ENCODE data around the gene DPM2. TPM values are rescaled to one million over a fixed set of nuclear protein-coding genes. Genes with fewer than 3 reads are reported as not detected.

The DPM2 gene
- total RNA-seq, 5 donors from 2014 or later (not counting 1 experiment from before 2014, with no cell fraction given): 32.3 to 66.5 (median 60.5) TPM

DNA sequence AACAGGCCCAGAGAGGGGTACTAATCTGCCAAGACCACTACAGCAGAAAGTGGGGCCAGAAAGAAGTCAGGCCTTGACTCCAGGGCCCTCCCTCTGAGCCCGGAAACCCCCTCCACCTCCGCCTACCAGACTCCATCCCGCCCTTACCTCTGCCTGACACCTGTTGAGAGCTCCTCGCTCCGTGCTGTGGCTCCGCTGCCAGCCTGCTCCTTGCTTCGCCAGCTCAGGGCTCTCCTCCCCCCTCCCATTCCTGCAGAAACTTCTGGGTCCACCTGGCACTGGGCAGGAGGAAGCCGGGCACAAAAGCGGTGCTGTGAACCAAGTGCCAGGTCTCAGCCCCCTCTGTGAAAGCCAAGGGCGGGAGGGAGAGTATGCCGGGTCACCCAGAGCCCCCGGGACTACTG, 31.9 kb downstream of the DPM2 start:
- no peaks in the 10 kb centered on the region for H3K9me3 ChIP-seq
- H3K4me1 Mint-ChIP-seq: peaks cover 53 to 56% (median 55%) of the 10 kb centered on the region in 3 donors
- DNase-seq (peak; percentile 49 to 86 (median 74)), ATAC-seq (replicated peaks in 1 of 4) (peak; percentile 66 to 75 (median 70))
- H3K27ac ChIP-seq (ENCODE audit: low read length): peak overlapping the region; percentile 99
- peaks cover 0 to 12% of the 10 kb centered on the region in 2 donors for H3K36me3 ChIP-seq (ENCODE audit: control insufficient read depth in 2 of 2, extremely low read depth in 1 of 2, insufficient read depth in 1 of 2, low read length in 1 of 2)
- no peaks in the 10 kb centered on the region for H3K27me3 ChIP-seq (replicated peaks in 1 of 2; ENCODE audit: control insufficient read depth in 2 of 2, extremely low read depth in 1 of 2, insufficient read depth in 2 of 2, low read length in 1 of 2)
- H3K4me3 ChIP-seq (ENCODE audit: control insufficient read depth in 1 of 2, extremely low read depth in 1 of 2, low read length in 1 of 2): peak overlapping the region; percentile 53 to 64
- peak overlapping the region; percentile 91 to 95 (median 94) for H3K4me3 Mint-ChIP-seq
- 25% methylated on average over 9 of the region's 12 CpGs for WGBS (ENCODE audit: insufficient coverage)
- H3K27me3 Mint-ChIP-seq: no peaks in the 10 kb centered on the region
- H3K4me1 ChIP-seq (ENCODE audit: control insufficient read depth in 1 of 2, extremely low read depth in 1 of 2, insufficient read depth in 2 of 2, low read length in 2 of 2): peaks cover 29 to 72% of the 10 kb centered on the region in 2 experiments
- H3K9me3 Mint-ChIP-seq: no peaks in the 10 kb centered on the region
- peak overlapping the region; percentile 99 to 100 for H3K27ac Mint-ChIP-seq
- ChIA-PET CTCF (interaction anchor here (0.7 to 1.9 kb wide), 4 partner anchors 11 to 171 kb away, joined by 3 to 14 read pairs (median 6); partner anchors contain the start of genes ST6GALNAC4 (in 1 of the 2) and TOR2A (in 1 of the 2)), POLR2A (interaction anchor here in 1 of 2 donors (0.6 to 2.0 kb wide), 4 partner anchors 11 to 159 kb away, joined by 3 to 15 read pairs (median 5); partner anchors contain the start of genes CDK9 and ST6GALNAC4)
- peaks cover 3% of the 10 kb centered on the region for H3K36me3 Mint-ChIP-seq

DNA sequence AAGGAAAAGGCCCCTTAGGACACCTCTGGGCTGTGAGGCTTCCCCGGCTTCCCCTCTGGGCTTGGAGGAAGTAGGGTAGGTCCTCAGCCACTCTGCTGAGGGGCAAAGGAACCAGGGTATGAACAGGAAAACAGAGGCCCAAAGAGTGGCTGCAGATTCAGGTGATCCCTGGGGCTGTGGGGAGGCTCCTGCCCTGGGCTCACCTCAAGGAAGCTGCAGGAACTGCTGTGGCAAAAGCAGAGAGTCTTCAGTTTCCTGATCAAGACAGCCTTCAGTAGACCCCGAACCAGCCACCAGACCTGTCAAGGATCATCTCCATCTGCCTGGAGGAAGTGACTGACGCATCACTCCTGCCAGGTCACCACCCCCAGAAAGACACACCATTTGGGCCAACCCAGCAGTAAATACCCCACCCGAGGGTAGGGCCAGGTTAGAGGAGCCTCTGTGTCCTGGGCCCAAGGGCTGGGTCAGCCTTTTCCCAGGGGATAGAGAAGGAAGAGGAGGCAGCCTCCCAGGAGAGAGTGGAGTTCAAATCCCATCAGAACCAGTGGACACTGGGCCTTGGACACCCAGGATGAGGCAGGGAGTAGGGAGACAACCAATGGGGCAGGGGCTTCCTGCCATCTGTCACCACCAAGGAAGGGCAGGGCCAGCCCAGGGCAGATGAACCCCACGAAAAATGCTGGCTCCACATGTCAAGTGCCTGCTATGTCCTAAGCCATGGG, 32.5 kb downstream of the DPM2 start:
- no peaks in the 10 kb centered on the region for H3K27me3 Mint-ChIP-seq
- peaks cover 50 to 54% (median 53%) of the 10 kb centered on the region in 3 donors for H3K4me1 Mint-ChIP-seq
- Histone ChIP-seq H3K4me1 (ENCODE audit: control insufficient read depth in 1 of 2, extremely low read depth in 1 of 2, insufficient read depth in 2 of 2, low read length in 2 of 2) (peaks cover 29 to 75% of the 10 kb centered on the region in 2 experiments), H3K9me3 (no peaks in the 10 kb centered on the region), H3K4me3 (ENCODE audit: control insufficient read depth in 1 of 2, extremely low read depth in 1 of 2, low read length in 1 of 2) (peak overlapping the region; percentile 53 to 64), H3K27ac (ENCODE audit: low read length) (peak overlapping the region; percentile 99), H3K27me3 (replicated peaks in 1 of 2; ENCODE audit: control insufficient read depth in 2 of 2, extremely low read depth in 1 of 2, insufficient read depth in 2 of 2, low read length in 1 of 2) (no peaks in the 10 kb centered on the region), H3K36me3 (ENCODE audit: control insufficient read depth in 2 of 2, extremely low read depth in 1 of 2, insufficient read depth in 1 of 2, low read length in 1 of 2) (peaks cover 0 to 11% of the 10 kb centered on the region in 2 donors)
- no peaks in the 10 kb centered on the region for H3K36me3 Mint-ChIP-seq
- peak overlapping the region; percentile 99 to 100 for H3K27ac Mint-ChIP-seq
- peak overlapping the region; percentile 91 to 95 (median 94) for H3K4me3 Mint-ChIP-seq
- ATAC-seq (replicated peaks in 1 of 4): peak; percentile 46 to 68 (median 60)
- H3K9me3 Mint-ChIP-seq: no peaks in the 10 kb centered on the region
- ChIA-PET POLR2A (interaction anchor here in 1 of 2 donors (1.1 to 2.0 kb wide), 2 partner anchors 11 to 120 kb away, joined by 7 to 15 read pairs; partner anchors contain the start of genes CDK9 and ST6GALNAC4), CTCF (interaction anchor here in 1 of 2 donors (1.6 to 1.9 kb wide), 2 partner anchors 11 to 170 kb away, joined by 9 to 14 read pairs; partner anchors contain the start of genes ST6GALNAC4 and TOR2A)
- WGBS (ENCODE audit: insufficient coverage): 13% methylated on average over 1 of the region's 5 CpGs
- DNase-seq: peak in 33 of 35 experiments; percentile 37 to 77 (median 60)

DNA sequence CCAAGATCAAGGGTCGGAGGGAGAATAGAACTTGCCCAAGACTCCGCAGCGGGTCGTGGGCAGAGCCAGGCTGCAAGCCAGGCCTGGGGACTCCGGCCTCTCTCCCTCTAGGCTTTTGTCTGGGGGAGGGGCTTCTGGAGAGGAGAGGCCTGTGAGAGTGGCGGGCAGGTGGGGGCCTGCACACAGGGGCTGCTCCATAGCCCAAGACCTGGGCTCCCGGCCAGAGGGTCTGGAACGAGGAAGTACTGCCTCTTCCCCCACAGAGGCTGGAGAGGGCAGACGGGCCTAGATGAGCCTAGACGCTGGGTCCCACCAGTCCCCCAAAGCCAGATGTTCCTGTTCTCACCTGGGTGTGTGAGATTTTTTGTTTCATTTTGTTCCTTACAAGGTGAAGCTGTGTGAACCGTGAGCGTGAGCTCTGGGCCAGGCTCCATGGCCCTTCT, 33.1 kb downstream of the DPM2 start:
- CTCF ChIA-PET: no interaction called here
- H3K4me3 Mint-ChIP-seq: peak overlapping the region; percentile 91 to 95 (median 94)
- WGBS (ENCODE audit: insufficient coverage): 12% methylated on average over 3 of the region's 12 CpGs

DNA sequence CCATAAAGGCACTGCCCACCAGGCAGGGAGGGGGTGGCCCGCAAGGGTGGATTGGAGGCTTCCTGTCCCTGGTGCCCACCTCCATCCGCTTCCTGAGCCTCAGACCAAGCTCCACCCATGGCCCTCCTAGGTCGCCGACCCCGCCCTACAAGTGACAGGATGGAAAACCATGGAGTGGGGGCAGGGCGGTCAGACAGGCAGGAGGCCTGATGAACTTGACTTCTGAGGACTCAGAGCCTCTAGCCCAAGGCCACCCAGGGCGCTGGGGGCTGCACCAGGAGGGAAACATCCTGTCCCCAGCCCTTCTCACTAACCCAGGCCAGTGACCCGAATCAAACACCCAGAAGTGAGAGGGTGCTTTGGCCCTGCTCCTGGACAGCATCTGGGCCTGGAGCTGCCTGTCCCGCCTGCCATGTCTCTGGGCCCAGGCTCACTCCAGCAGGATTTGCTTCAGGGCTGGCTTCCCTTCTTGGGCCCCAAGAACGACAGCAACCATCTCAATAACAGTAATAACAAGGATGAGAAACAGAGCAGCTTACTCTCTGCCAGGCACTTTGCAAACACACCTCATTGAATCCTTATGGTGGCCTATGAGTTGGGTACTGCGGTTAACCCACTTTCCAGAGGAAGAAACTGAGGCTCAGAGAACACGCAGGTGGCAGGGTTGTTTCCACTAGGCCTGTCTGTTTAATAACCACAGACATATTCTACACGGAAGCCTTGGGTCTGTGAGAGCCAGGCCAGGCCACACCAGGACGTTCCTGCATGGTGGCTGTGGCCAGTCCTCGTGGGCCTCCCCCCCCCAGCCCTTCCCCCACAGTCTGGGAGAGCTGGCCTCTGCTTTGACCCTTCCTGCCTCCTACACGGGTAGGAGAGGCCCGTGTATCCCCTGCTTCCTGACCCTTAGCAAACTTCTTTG, 33.8 kb downstream of the DPM2 start:
- peak overlapping the region; percentile 53 to 64 for H3K4me3 ChIP-seq (ENCODE audit: control insufficient read depth in 1 of 2, extremely low read depth in 1 of 2, low read length in 1 of 2)
- ATAC-seq (replicated peaks in 1 of 4) (peak in 2 of 4 experiments; percentile 7 to 10), DNase-seq (peak in 10 of 35 experiments; percentile 25 to 73 (median 54))
- Mint-ChIP-seq H3K27me3 (no peaks in the 10 kb centered on the region), H3K4me1 (peaks cover 55 to 60% (median 59%) of the 10 kb centered on the region in 3 donors), H3K27ac (peak overlapping the region; percentile 99 to 100), H3K4me3 (peak overlapping the region; percentile 91 to 95 (median 94)), H3K36me3 (no peaks in the 10 kb centered on the region), H3K9me3 (no peaks in the 10 kb centered on the region)
- H3K9me3 ChIP-seq: no peaks in the 10 kb centered on the region
- CTCF ChIA-PET: interaction anchor here (0.6 to 0.8 kb wide), 2 partner anchors 132 to 214 kb away, joined by 3 to 6 read pairs; no protein-coding TSS in a partner anchor
- 18% methylated on average over 15 of the region's 17 CpGs for WGBS (ENCODE audit: insufficient coverage)
- peak overlapping the region; percentile 99 for H3K27ac ChIP-seq (ENCODE audit: low read length)
- POLR2A ChIA-PET: interaction anchor here in 1 of 2 donors (0.6 kb wide), 1 partner anchor 1100 kb away, joined by 5 read pairs; no protein-coding TSS in a partner anchor
- peaks cover 0 to 4% of the 10 kb centered on the region in 2 donors for H3K36me3 ChIP-seq (ENCODE audit: control insufficient read depth in 2 of 2, extremely low read depth in 1 of 2, insufficient read depth in 1 of 2, low read length in 1 of 2)
- peaks cover 32 to 79% of the 10 kb centered on the region in 2 experiments for H3K4me1 ChIP-seq (ENCODE audit: control insufficient read depth in 1 of 2, extremely low read depth in 1 of 2, insufficient read depth in 2 of 2, low read length in 2 of 2)
- no peaks in the 10 kb centered on the region for H3K27me3 ChIP-seq (replicated peaks in 1 of 2; ENCODE audit: control insufficient read depth in 2 of 2, extremely low read depth in 1 of 2, insufficient read depth in 2 of 2, low read length in 1 of 2)

More for the DNA sequence above, 33.1 kb downstream of the DPM2 start:
- Mint-ChIP-seq H3K9me3 (no peaks in the 10 kb centered on the region), H3K36me3 (no peaks in the 10 kb centered on the region), H3K4me1 (peaks cover 55 to 60% (median 59%) of the 10 kb centered on the region in 3 donors), H3K27me3 (no peaks in the 10 kb centered on the region), H3K27ac (peak overlapping the region; percentile 99 to 100)
- DNase-seq: no peak
- Histone ChIP-seq H3K27me3 (replicated peaks in 1 of 2; ENCODE audit: control insufficient read depth in 2 of 2, extremely low read depth in 1 of 2, insufficient read depth in 2 of 2, low read length in 1 of 2) (no peaks in the 10 kb centered on the region), H3K9me3 (no peaks in the 10 kb centered on the region), H3K27ac (ENCODE audit: low read length) (peak overlapping the region; percentile 99), H3K4me3 (ENCODE audit: control insufficient read depth in 1 of 2, extremely low read depth in 1 of 2, low read length in 1 of 2) (peak overlapping the region; percentile 53 to 64), H3K4me1 (ENCODE audit: control insufficient read depth in 1 of 2, extremely low read depth in 1 of 2, insufficient read depth in 2 of 2, low read length in 2 of 2) (peaks cover 32 to 77% of the 10 kb centered on the region in 2 experiments), H3K36me3 (ENCODE audit: control insufficient read depth in 2 of 2, extremely low read depth in 1 of 2, insufficient read depth in 1 of 2, low read length in 1 of 2) (peaks cover 0 to 6% of the 10 kb centered on the region in 2 donors)
- peak in 1 of 4 experiments; percentile 3 for ATAC-seq (replicated peaks in 1 of 4)
- POLR2A ChIA-PET: interaction anchor here in 1 of 2 donors (0.6 kb wide), 1 partner anchor 1099 kb away, joined by 5 read pairs; no protein-coding TSS in a partner anchor

- no peaks in the 10 kb centered on the region for H3K27me3 ChIP-seq (replicated peaks in 1 of 2; ENCODE audit: control insufficient read depth in 2 of 2, extremely low read depth in 1 of 2, insufficient read depth in 2 of 2, low read length in 1 of 2)
- H3K4me1 ChIP-seq (ENCODE audit: control insufficient read depth in 1 of 2, extremely low read depth in 1 of 2, insufficient read depth in 2 of 2, low read length in 2 of 2): peaks cover 21 to 67% of the 10 kb centered on the region in 2 experiments
- ATAC-seq (replicated peaks in 1 of 4): peak; percentile 81 to 87 (median 85)
- H3K4me3 ChIP-seq (ENCODE audit: control insufficient read depth in 1 of 2, extremely low read depth in 1 of 2, low read length in 1 of 2): peak within 1 kb of the TSS; percentile 65 to 89
- H3K27ac ChIP-seq (ENCODE audit: low read length): peak within 1 kb of the TSS; percentile 58
- no peaks in the 10 kb centered on the region for H3K9me3 ChIP-seq
- peaks cover 6 to 23% of the 10 kb centered on the region in 2 donors for H3K36me3 ChIP-seq (ENCODE audit: control insufficient read depth in 2 of 2, extremely low read depth in 1 of 2, insufficient read depth in 1 of 2, low read length in 1 of 2)
- Mint-ChIP-seq H3K9me3 (no peaks in the 10 kb centered on the region), H3K27ac (peak within 1 kb of the TSS; percentile 81 to 84), H3K4me3 (peak within 1 kb of the TSS; percentile 81 to 87 (median 87)), H3K4me1 (peaks cover 44 to 48% (median 45%) of the 10 kb centered on the region in 3 donors), H3K27me3 (no peaks in the 10 kb centered on the region), H3K36me3 (peaks cover 24% of the 10 kb centered on the region)
- WGBS (ENCODE audit: insufficient coverage): 1% methylated on average over 56 of the region's 89 CpGs
- ChIA-PET CTCF (interaction anchor here in 1 of 2 donors (1.2 kb wide), 1 partner anchor 165 kb away, joined by 3 read pairs; the partner anchor contains the start of gene TOR2A), POLR2A (interaction anchor here in 1 of 2 donors (0.7 to 0.9 kb wide), 2 partner anchors 17 to 1129 kb away, joined by 5 read pairs; partner anchors contain the start of gene ST6GALNAC4)
- DNase-seq: peak in 32 of 35 experiments; percentile 30 to 81 (median 52)
These were observed 38.3 kb downstream of the DPM2 start, which contains the start of gene ST6GALNAC6 for GRCh38 chr9:127899128-127899943. TSS of gene ST6GALNAC6 (minus strand) at chr9:127899603. CDS start at chr9:127897981, 1,622 bp downstream.

Data from T-cell (primary cell).